Esophagus muscularis mucosa (tissue), 3 donors: ENCODE measurements around the gene PCBP3.
"Not testable (repeated sequence)": the region's sequence is repeated elsewhere in the genome, so short reads cannot be mapped to it uniquely, and the experiment has no call there.

Experiments used
- CTCF ChIP-seq, 3 experiments: fragments of 200-600 bp in 2 of 3; fragments of 450-650 bp in 1 of 3; sonication (generic) in 2 of 3; IDR thresholded peaks; one replicate each; pipeline ENCODE4 v1.5.1; 2017 to 2019; ENCODE audit warnings: antibody characterized with exemption in 3 of 3, mild to moderate bottlenecking in 2 of 3, moderate library complexity in 1 of 3
- POLR2A ChIP-seq: fragments of 450-650 bp; IDR thresholded peaks from one replicate; pipeline ENCODE4 v1.6.1; 2017; ENCODE audit warnings: antibody characterized with exemption, moderate library complexity, mild to moderate bottlenecking, low read depth
- POLR2AphosphoS5 ChIP-seq, 2 donors: sonication (generic); formaldehyde crosslinking; IDR thresholded peaks; one replicate each; pipeline ENCODE4 v1.6.1; 2017; ENCODE audit warnings: antibody characterized with exemption in 2 of 2

DNA sequence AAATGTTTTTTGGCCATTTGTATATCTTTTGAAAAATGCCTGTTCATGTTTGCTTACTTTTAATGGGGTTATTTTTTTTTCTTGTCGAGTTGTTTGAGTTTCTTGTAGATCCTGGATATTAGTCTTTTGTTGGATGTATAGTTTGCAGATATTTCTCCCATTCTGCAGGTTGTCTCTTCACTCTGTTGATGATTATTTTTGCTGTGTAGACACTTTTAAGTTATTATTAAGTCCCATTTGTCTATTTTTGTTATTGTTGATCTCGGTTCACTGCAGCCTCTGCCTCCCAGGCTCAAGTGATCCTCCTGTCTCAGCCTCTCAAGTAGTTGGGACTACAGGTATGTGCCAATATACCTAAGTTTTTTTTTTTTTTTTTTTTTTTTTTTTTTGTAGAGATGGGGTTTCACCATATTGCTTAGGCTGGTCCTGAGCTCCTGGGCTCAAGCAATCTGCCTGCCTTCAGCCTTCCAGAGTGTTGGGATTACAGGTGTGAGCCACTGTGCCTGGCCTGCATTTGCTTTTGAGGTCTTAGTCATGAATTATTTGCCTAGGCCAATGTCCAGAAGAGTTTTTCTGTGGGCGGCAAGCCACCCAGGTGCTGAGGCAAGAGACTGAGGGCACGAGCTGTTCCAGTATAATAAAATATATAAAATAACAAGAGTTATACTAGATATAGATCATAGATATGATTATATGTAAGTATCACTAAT lies 18.5 kb downstream of the PCBP3 start:
- TF ChIP-seq CTCF (IDR thresholded peaks at IDR 0.05); POLR2AphosphoS5 (IDR thresholded peaks at IDR 0.05); POLR2A: not testable (repeated sequence)
